Immature natural killer cell (primary cell): Measurements from ENCODE around the gene ZSCAN4. TPM values are rescaled to one million over a fixed set of nuclear protein-coding genes. Genes with fewer than 3 reads are reported as not detected.

Source experiments
- DNase-seq, 3 donors: peaks; one replicate each; pipeline ENCODE4 v3.0.0; 2022; ENCODE audit warnings: mixed read lengths in 1 of 3
- H3K27ac Mint-ChIP-seq, 6 donors: one replicate each; pipeline ENCODE4 v1.8.0; 2020; ENCODE audit warnings: mixed read lengths in 6 of 6, mild to moderate bottlenecking in 5 of 6, inconsistent platforms in 4 of 6, moderate library complexity in 3 of 6
- H3K27me3 Mint-ChIP-seq, 3 donors: one replicate each; pipeline ENCODE4 v1.8.0; 2020 to 2021; ENCODE audit warnings: low read depth in 3 of 3, mild to moderate bottlenecking in 3 of 3, mixed read lengths in 3 of 3, moderate library complexity in 3 of 3, inconsistent platforms in 1 of 3
- H3K36me3 Mint-ChIP-seq, 3 donors: one replicate each; pipeline ENCODE4 v1.8.0; 2020; ENCODE audit warnings: mixed read lengths in 3 of 3, inconsistent platforms in 2 of 3, mild to moderate bottlenecking in 2 of 3
- H3K4me1 Mint-ChIP-seq, 2 donors: one replicate each; pipeline ENCODE4 v1.8.0; 2020; ENCODE audit warnings: inconsistent platforms in 2 of 2, mild to moderate bottlenecking in 2 of 2, mixed read lengths in 2 of 2, moderate library complexity in 1 of 2
- H3K4me3 Mint-ChIP-seq, 5 donors: one replicate each; pipeline ENCODE4 v1.8.0; 2020; ENCODE audit warnings: mild to moderate bottlenecking in 5 of 5, mixed read lengths in 5 of 5, inconsistent platforms in 3 of 5, moderate library complexity in 3 of 5
- H3K9me3 Mint-ChIP-seq, 6 donors: one replicate each; pipeline ENCODE4 v1.8.0; 2020; ENCODE audit warnings: mild to moderate bottlenecking in 6 of 6, mixed read lengths in 6 of 6, inconsistent platforms in 4 of 6, moderate library complexity in 3 of 6
- polyA plus RNA-seq, 3 donors: library from polyadenylated mRNA; unstranded; fragments of 300-500 nt; fragmentation: Illumina TruSeq; gene quantifications; one replicate each; pipeline ENCODE4 v1.2.3, GENCODE V29; 2021

ZSCAN4 gene
- polyA plus RNA-seq, 3 donors from 2014 or later, result 0.27 TPM; not detected in 2

GRCh38 chr19:57655443-57655842 lies 13.3 kb upstream of the ZSCAN4 start:
- Mint-ChIP-seq H3K36me3 (peaks cover 12 to 16% (median 14%) of the 10 kb centered on the region in 3 donors), H3K4me3 (peak overlapping the region in 1 of 5 donors; percentile 17), H3K27ac (no peak overlapping the region), H3K9me3 (peaks cover 20 to 64% (median 36%) of the 10 kb centered on the region in 6 donors), H3K4me1 (peaks cover 10 to 17% of the 10 kb centered on the region in 2 donors), H3K27me3 (peaks cover 0 to 16% (median 2%) of the 10 kb centered on the region in 3 donors)
- DNase-seq, result no peak

- H3K27me3 Mint-ChIP-seq, result peaks cover 3 to 16% (median 5%) of the 10 kb centered on the region in 3 donors
- H3K27ac Mint-ChIP-seq, result no peak overlapping the region
- no peak for DNase-seq
- H3K36me3 Mint-ChIP-seq, result peaks cover 12 to 19% (median 12%) of the 10 kb centered on the region in 3 donors
- no peak overlapping the region for H3K4me3 Mint-ChIP-seq
- peaks cover 7 to 13% of the 10 kb centered on the region in 2 donors for H3K4me1 Mint-ChIP-seq
- H3K9me3 Mint-ChIP-seq, result peaks cover 20 to 61% (median 36%) of the 10 kb centered on the region in 6 donors
Measured at GRCh38 chr19:57656346-57656745, 12.4 kb upstream of the ZSCAN4 start.

GRCh38 chr19:57664269-57665127 lies 4.2 kb upstream of the ZSCAN4 start:
- H3K27me3 Mint-ChIP-seq, result peaks cover 4 to 18% (median 7%) of the 10 kb centered on the region in 3 donors
- H3K27ac Mint-ChIP-seq, result no peak overlapping the region
- peaks cover 0 to 6% (median 0%) of the 10 kb centered on the region in 3 donors for H3K36me3 Mint-ChIP-seq
- H3K4me3 Mint-ChIP-seq, result peak overlapping the region in 4 of 5 donors; percentile 69 to 81 (median 74)
- H3K4me1 Mint-ChIP-seq, result peaks cover 0 to 4% of the 10 kb centered on the region in 2 donors
- peak in 1 of 3 donors; percentile 7 for DNase-seq
- peaks cover 0 to 4% (median 2%) of the 10 kb centered on the region in 6 donors for H3K9me3 Mint-ChIP-seq

GRCh38 chr19:57665261-57665806 lies 3.4 kb upstream of the ZSCAN4 start:
- Mint-ChIP-seq H3K4me1 (peaks cover 0 to 4% of the 10 kb centered on the region in 2 donors), H3K4me3 (peak overlapping the region in 1 of 5 donors; percentile 1), H3K9me3 (peaks cover 0 to 3% (median under 1%) of the 10 kb centered on the region in 6 donors), H3K27me3 (peaks cover 4 to 18% (median 7%) of the 10 kb centered on the region in 3 donors), H3K27ac (no peak overlapping the region), H3K36me3 (peaks cover 0 to 6% (median 0%) of the 10 kb centered on the region in 3 donors)
- no peak for DNase-seq

GRCh38 chr19:57667228-57667627 lies 1.5 kb upstream of the ZSCAN4 start:
- DNase-seq, result no peak
- Mint-ChIP-seq H3K27ac (no peak overlapping the region), H3K9me3 (peaks cover 0 to 6% (median under 1%) of the 10 kb centered on the region in 6 donors), H3K4me1 (peaks cover 0 to 4% of the 10 kb centered on the region in 2 donors), H3K27me3 (peaks cover 2 to 15% (median 8%) of the 10 kb centered on the region in 3 donors), H3K36me3 (peaks cover 0 to 3% (median 0%) of the 10 kb centered on the region in 3 donors), H3K4me3 (no peak overlapping the region)

GRCh38 chr19:57671124-57671895 lies 2.6 kb downstream of the ZSCAN4 start:
- no peaks in the 10 kb centered on the region for H3K4me1 Mint-ChIP-seq
- no peak overlapping the region for H3K27ac Mint-ChIP-seq
- no peak for DNase-seq
- H3K36me3 Mint-ChIP-seq, result peaks cover 0 to 4% (median 3%) of the 10 kb centered on the region in 3 donors
- peaks cover 0 to 13% (median 8%) of the 10 kb centered on the region in 3 donors for H3K27me3 Mint-ChIP-seq
- H3K4me3 Mint-ChIP-seq, result no peak overlapping the region
- peaks cover 0 to 16% (median 5%) of the 10 kb centered on the region in 6 donors for H3K9me3 Mint-ChIP-seq

- Mint-ChIP-seq H3K36me3 (peaks cover 0 to 5% (median 0%) of the 10 kb centered on the region in 3 donors), H3K27ac (no peak overlapping the region), H3K4me3 (no peak overlapping the region), H3K9me3 (peaks cover 0 to 16% (median 8%) of the 10 kb centered on the region in 6 donors), H3K27me3 (peaks cover 0 to 8% (median 5%) of the 10 kb centered on the region in 3 donors), H3K4me1 (no peaks in the 10 kb centered on the region)
- DNase-seq, result no peak
Measured at GRCh38 chr19:57672466-57672865, 3.7 kb downstream of the ZSCAN4 start.

GRCh38 chr19:57675881-57676280 lies 7.1 kb downstream of the ZSCAN4 start:
- DNase-seq, result no peak
- Mint-ChIP-seq H3K27ac (no peak overlapping the region), H3K27me3 (peaks cover 3 to 8% (median 7%) of the 10 kb centered on the region in 3 donors), H3K36me3 (peaks cover 0 to 5% (median 3%) of the 10 kb centered on the region in 3 donors), H3K9me3 (peaks cover 0 to 40% (median 9%) of the 10 kb centered on the region in 6 donors), H3K4me3 (no peak overlapping the region), H3K4me1 (peaks cover 2 to 20% of the 10 kb centered on the region in 2 donors)

GRCh38 chr19:57682226-57682766 lies 13.6 kb downstream of the ZSCAN4 start:
- Mint-ChIP-seq H3K27ac (peak overlapping the region; percentile 81 to 95 (median 92)), H3K9me3 (peaks cover 44 to 84% (median 61%) of the 10 kb centered on the region in 6 donors), H3K36me3 (peaks cover 49 to 57% (median 54%) of the 10 kb centered on the region in 3 donors), H3K4me1 (peaks cover 41 to 73% of the 10 kb centered on the region in 2 donors), H3K27me3 (peaks cover 12 to 13% (median 12%) of the 10 kb centered on the region in 3 donors), H3K4me3 (peak overlapping the region; percentile 97 to 98 (median 98))
- no peak for DNase-seq

GRCh38 chr19:57686727-57687126 lies 18.0 kb downstream of the ZSCAN4 start:
- Mint-ChIP-seq H3K4me1 (peaks cover 35 to 48% of the 10 kb centered on the region in 2 donors), H3K4me3 (no peak overlapping the region), H3K36me3 (peaks cover 66 to 79% (median 69%) of the 10 kb centered on the region in 3 donors), H3K27ac (no peak overlapping the region), H3K27me3 (peaks cover 4 to 12% (median 5%) of the 10 kb centered on the region in 3 donors), H3K9me3 (peaks cover 60 to 99% (median 84%) of the 10 kb centered on the region in 6 donors)
- DNase-seq, result no peak

GRCh38 chr19:57687363-57688010 lies 18.8 kb downstream of the ZSCAN4 start:
- peaks cover 27 to 40% of the 10 kb centered on the region in 2 donors for H3K4me1 Mint-ChIP-seq
- H3K36me3 Mint-ChIP-seq, result peaks cover 63 to 73% (median 64%) of the 10 kb centered on the region in 3 donors
- DNase-seq, result no peak
- no peak overlapping the region for H3K27ac Mint-ChIP-seq
- peaks cover 0 to 10% (median 1%) of the 10 kb centered on the region in 3 donors for H3K27me3 Mint-ChIP-seq
- H3K9me3 Mint-ChIP-seq, result peaks cover 57 to 99% (median 78%) of the 10 kb centered on the region in 6 donors
- H3K4me3 Mint-ChIP-seq, result no peak overlapping the region

GRCh38 chr19:57688011-57688763 lies 19.5 kb downstream of the ZSCAN4 start:
- H3K27ac Mint-ChIP-seq, result no peak overlapping the region
- peaks cover 0 to 12% (median 1%) of the 10 kb centered on the region in 3 donors for H3K27me3 Mint-ChIP-seq
- peaks cover 52 to 99% (median 75%) of the 10 kb centered on the region in 6 donors for H3K9me3 Mint-ChIP-seq
- no peak overlapping the region for H3K4me3 Mint-ChIP-seq
- peaks cover 56 to 66% (median 63%) of the 10 kb centered on the region in 3 donors for H3K36me3 Mint-ChIP-seq
- no peak for DNase-seq
- H3K4me1 Mint-ChIP-seq, result peaks cover 20 to 33% of the 10 kb centered on the region in 2 donors
